Measurements from ENCODE around the gene C1orf167. TPM values are rescaled to one million over a fixed set of nuclear protein-coding genes. Genes with fewer than 3 reads are reported as not detected.

C1orf167 gene
- total RNA-seq, 1 donor: 0.36 TPM

DNA sequence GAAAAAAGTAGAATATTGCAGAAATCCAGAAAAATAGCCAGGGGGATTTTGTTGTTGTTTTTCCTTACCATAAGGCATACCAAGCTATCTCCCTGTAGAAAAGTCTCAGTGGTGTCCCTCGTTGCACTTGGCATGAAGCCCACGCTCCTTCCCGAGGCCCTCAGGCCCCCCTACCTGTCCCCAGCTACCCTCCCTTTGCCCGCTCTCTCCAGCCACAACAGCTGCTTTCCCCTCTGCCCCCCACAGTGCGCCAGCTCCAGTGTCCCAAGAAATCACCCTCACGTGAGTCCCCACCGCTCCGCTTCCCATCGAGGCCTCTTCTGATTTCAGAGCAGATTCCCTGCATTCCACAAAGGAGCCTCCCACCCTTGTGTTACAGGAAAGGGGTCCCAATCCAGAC lies 17.7 kb upstream of the C1orf167 start:
- no peak for DNase-seq (ENCODE audit: low read depth)
- no peak for TF ChIP-seq CTCF (IDR thresholded peaks at IDR 0.05; ENCODE audit: insufficient read depth, low read length)
- no peak overlapping the region for H3K4me3 ChIP-seq (ENCODE audit: low read depth, low read length)

- DNase-seq (ENCODE audit: low read depth): peak; percentile 41
- TF ChIP-seq CTCF (IDR thresholded peaks at IDR 0.05; ENCODE audit: insufficient read depth, low read length): no peak
- no peak overlapping the region for H3K4me3 ChIP-seq (ENCODE audit: low read depth, low read length)
Observed at GRCh38 chr1:11746092-11746491, 15.9 kb upstream of the C1orf167 start.

DNA sequence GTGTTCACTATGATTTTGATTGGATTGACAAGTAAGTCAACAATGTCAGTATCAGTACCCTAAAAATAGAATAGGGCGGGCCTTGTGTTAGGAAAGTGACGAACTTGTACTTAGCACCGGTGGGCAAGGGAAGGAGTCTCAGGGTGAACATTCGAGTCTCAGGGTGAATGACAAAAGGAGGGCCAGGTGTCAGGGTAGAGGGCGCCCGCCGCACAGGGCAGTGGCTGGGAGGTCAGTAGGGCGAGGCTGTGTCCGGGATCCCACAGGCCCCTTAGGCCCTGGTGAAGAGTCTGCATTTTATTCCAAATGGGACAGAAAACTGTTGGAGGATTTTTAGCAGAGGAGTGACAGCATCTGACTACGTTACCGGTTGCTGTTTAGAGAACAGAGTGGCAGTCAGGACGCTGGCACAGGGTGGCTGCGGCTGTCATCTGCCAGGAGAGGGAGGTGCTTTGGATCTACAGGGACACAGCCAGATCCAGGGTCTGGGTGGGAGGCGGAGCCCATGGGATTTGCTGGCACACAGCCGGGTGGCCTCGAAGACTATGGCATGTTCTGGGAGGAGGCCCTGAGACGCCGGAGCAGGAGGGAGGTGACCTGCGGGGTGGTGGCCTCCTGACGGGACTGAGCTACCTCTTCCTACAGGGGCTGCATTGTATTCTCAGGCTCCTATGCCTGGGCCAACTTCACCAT lies 15.1 kb upstream of the C1orf167 start:
- no peak overlapping the region for H3K4me3 ChIP-seq (ENCODE audit: low read depth, low read length)
- DNase-seq (ENCODE audit: low read depth): no peak
- TF ChIP-seq CTCF (IDR thresholded peaks at IDR 0.05; ENCODE audit: insufficient read depth, low read length): no peak

- no peak for TF ChIP-seq CTCF (IDR thresholded peaks at IDR 0.05; ENCODE audit: insufficient read depth, low read length)
- no peak for DNase-seq (ENCODE audit: low read depth)
- H3K4me3 ChIP-seq (ENCODE audit: low read depth, low read length): no peak overlapping the region
Observed at GRCh38 chr1:11748294-11749202, 13.4 kb upstream of the C1orf167 start.

- peak; percentile 11 for DNase-seq (ENCODE audit: low read depth)
- H3K4me3 ChIP-seq (ENCODE audit: low read depth, low read length): no peak overlapping the region
- peak; percentile 41 for TF ChIP-seq CTCF (IDR thresholded peaks at IDR 0.05; ENCODE audit: insufficient read depth, low read length)
Observed at GRCh38 chr1:11749203-11749689, 12.7 kb upstream of the C1orf167 start.

GRCh38 chr1:11749996-11750395 lies 12.0 kb upstream of the C1orf167 start:
- TF ChIP-seq CTCF (IDR thresholded peaks at IDR 0.05; ENCODE audit: insufficient read depth, low read length): no peak
- H3K4me3 ChIP-seq (ENCODE audit: low read depth, low read length): no peak overlapping the region
- DNase-seq (ENCODE audit: low read depth): no peak
